ENCODE results near the gene UBA3. TPM values are rescaled to one million over a fixed set of nuclear protein-coding genes. Genes with fewer than 3 reads are reported as not detected.

UBA3 gene
- total and polyA plus RNA-seq, 3 donors from 2014 or later: 39.8 to 56.2 (median 43.1) TPM

DNA sequence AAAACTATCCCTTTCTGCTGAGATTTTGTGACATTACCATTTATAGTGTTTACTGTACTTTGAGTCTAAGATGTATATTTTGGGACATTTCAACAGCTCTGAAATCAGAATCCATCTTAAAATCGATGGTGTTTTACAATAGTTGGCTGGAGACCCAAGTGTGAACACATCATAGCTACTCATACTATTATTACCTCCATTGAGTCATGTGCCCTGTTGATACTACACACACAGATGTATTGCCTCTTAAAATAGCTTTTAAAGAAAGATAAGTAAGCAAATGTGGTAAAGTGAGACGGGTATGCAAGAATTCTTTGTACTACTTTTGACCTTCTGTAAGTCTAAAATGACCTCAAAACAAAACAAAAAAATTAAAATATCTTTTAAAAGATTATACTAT, 35.6 kb upstream of the UBA3 start:
- DNase-seq: no peak
- TF ChIP-seq, protein P1, sequence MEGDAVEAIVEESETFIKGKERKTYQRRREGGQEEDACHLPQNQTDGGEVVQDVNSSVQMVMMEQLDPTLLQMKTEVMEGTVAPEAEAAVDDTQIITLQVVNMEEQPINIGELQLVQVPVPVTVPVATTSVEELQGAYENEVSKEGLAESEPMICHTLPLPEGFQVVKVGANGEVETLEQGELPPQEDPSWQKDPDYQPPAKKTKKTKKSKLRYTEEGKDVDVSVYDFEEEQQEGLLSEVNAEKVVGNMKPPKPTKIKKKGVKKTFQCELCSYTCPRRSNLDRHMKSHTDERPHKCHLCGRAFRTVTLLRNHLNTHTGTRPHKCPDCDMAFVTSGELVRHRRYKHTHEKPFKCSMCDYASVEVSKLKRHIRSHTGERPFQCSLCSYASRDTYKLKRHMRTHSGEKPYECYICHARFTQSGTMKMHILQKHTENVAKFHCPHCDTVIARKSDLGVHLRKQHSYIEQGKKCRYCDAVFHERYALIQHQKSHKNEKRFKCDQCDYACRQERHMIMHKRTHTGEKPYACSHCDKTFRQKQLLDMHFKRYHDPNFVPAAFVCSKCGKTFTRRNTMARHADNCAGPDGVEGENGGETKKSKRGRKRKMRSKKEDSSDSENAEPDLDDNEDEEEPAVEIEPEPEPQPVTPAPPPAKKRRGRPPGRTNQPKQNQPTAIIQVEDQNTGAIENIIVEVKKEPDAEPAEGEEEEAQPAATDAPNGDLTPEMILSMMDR (IDR thresholded peaks at IDR 0.05): no peak
- no peak for TF ChIP-seq POLR2A (IDR thresholded peaks at IDR 0.05)
- 63 to 70% methylated on average over 2 of the region's 2 CpGs for WGBS, 2 donors
- intact Hi-C loops (cut with DNase I; ENCODE audit: low total_unique reads): no loop called here
- H3K4me1 ChIP-seq: no peaks in the 10 kb centered on the region
- no peaks in the 10 kb centered on the region for H3K27me3 ChIP-seq
- no peaks in the 10 kb centered on the region for H3K9me3 ChIP-seq
- no peak overlapping the region for H3K4me3 ChIP-seq
- H3K36me3 ChIP-seq (ENCODE audit: low read depth, missing control alignments): no peaks in the 10 kb centered on the region
- H3K27ac ChIP-seq: no peak overlapping the region

DNA sequence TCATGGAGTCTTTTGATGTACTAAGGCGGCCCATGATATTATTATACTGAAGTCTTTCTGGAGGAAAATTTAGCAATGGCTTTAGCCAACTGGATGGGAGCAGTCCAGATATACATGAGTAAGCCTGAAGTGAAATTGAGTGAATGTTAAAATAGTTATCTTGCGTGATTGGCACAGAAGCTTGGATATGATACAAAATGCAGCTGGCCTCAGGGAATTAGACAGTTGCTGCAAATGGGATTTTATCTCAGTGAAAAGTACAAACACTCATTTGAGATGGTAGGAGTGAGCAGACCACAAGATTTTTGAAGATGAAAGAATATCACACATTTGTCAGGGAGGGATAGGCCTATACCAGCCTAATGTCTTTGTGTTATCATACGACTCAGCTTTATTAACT, 33.4 kb upstream of the UBA3 start:
- Histone ChIP-seq H3K4me3 (no peak overlapping the region), H3K9me3 (no peaks in the 10 kb centered on the region), H3K4me1 (no peaks in the 10 kb centered on the region), H3K27ac (no peak overlapping the region), H3K36me3 (ENCODE audit: low read depth, missing control alignments) (no peaks in the 10 kb centered on the region), H3K27me3 (no peaks in the 10 kb centered on the region)
- TF ChIP-seq, protein P1 (IDR thresholded peaks at IDR 0.05): no peak
- no peak for TF ChIP-seq POLR2A (IDR thresholded peaks at IDR 0.05)
- intact Hi-C loops (cut with DNase I; ENCODE audit: low total_unique reads): no loop called here
- WGBS, 2 donors: 63 to 84% methylated on average over 3 of the region's 3 CpGs
- DNase-seq: no peak

DNA sequence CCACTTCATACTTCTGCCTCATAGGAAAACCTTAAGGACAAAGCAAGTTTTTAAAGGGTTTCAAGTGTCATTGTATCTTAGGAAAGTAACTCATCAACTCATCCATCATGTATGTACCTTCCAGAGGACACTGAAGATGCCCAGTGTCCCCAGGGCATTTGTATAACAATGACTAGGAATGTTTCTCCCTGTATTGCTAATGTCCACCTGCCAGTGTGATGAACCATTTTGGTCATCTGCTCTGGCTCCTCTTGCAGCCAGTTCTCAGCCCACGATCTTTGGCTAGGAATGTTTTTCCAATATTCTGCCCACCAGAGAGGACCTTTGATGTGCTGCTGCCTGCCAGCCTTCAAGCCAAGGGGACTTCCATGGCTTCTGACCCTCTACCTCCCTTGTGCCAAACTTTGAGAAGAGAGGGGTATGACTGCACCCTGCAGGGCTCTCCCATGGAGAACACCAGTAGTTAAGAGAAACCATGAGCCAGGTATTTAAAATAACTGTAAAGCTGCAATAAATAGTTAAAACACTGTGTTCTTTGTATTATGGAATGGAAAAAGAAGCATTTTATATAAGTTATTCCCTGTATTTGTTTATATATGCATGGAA, 30.9 kb upstream of the UBA3 start:
- H3K4me3 ChIP-seq: no peak overlapping the region
- no peaks in the 10 kb centered on the region for H3K36me3 ChIP-seq (ENCODE audit: low read depth, missing control alignments)
- no peak for DNase-seq
- no peaks in the 10 kb centered on the region for H3K9me3 ChIP-seq
- TF ChIP-seq, protein P1 (IDR thresholded peaks at IDR 0.05): no peak
- TF ChIP-seq POLR2A (IDR thresholded peaks at IDR 0.05): no peak
- 63 to 74% methylated on average over 1 of the region's 1 CpG for WGBS, 2 donors
- H3K27me3 ChIP-seq: no peaks in the 10 kb centered on the region
- no peak overlapping the region for H3K27ac ChIP-seq
- H3K4me1 ChIP-seq: no peaks in the 10 kb centered on the region
- intact Hi-C loops (cut with DNase I; ENCODE audit: low total_unique reads): no loop called here

DNA sequence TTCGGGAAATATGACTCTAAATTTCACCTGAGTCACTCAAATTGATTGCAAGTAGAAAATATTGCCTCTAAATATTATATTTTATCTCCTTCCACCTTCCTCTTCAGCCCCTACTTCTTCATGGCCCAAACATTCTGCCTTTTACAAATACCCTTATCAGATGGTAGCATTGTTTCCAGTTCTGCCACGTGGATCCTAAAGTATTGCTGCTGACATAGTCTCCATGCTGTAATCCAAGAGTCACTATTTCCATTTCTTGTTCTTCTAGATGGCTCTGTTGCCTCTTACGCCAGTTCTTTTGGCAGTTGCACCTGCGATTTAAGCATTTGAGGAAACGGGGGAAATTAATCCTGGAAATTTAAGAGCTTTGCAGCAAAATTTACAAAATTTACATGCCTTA, 28.6 kb upstream of the UBA3 start:
- intact Hi-C loops (cut with DNase I; ENCODE audit: low total_unique reads): no loop called here
- Histone ChIP-seq H3K4me1 (no peaks in the 10 kb centered on the region), H3K4me3 (no peak overlapping the region), H3K36me3 (ENCODE audit: low read depth, missing control alignments) (no peaks in the 10 kb centered on the region), H3K27me3 (no peaks in the 10 kb centered on the region), H3K27ac (no peak overlapping the region), H3K9me3 (no peaks in the 10 kb centered on the region)
- no peak for DNase-seq
- 84 to 87% methylated on average over 5 of the region's 5 CpGs for WGBS, 2 donors
- TF ChIP-seq, protein P1 (IDR thresholded peaks at IDR 0.05): no peak
- TF ChIP-seq POLR2A (IDR thresholded peaks at IDR 0.05): no peak

DNA sequence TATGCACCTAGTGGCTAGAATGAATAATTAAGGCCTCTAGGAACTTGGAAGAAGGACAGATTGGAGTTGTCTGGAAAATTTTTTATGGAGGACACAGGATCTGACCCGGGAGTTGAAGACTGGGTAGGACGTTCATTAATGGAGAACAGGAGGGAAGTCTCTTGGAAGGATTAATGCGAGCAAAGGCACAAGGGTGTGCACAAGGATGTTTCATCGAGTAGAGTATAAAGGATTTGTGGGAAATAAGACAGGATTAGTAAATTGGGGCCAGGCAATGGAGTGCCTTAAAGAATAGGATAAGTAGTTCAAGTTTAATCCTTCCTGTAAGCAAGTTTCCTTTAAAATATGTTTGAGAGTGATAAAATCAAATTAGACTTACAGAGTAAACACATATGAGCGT, 27.7 kb upstream of the UBA3 start:
- Histone ChIP-seq H3K27ac (no peak overlapping the region), H3K9me3 (no peaks in the 10 kb centered on the region), H3K36me3 (ENCODE audit: low read depth, missing control alignments) (no peaks in the 10 kb centered on the region), H3K4me1 (no peaks in the 10 kb centered on the region), H3K27me3 (no peaks in the 10 kb centered on the region), H3K4me3 (no peak overlapping the region)
- TF ChIP-seq POLR2A (IDR thresholded peaks at IDR 0.05): no peak
- TF ChIP-seq, protein P1 (IDR thresholded peaks at IDR 0.05): no peak
- DNase-seq: no peak
- intact Hi-C loops (cut with DNase I; ENCODE audit: low total_unique reads): no loop called here
- 77 to 89% methylated on average over 5 of the region's 5 CpGs for WGBS, 2 donors
